ENCODE measurements around the gene IFNA1.
"Not testable (repeated sequence)": the region's sequence is repeated elsewhere in the genome, so short reads cannot be mapped to it uniquely, and the experiment has no call there.

Gene IFNA1

GRCh38 chr9:21413624-21414023, 26.6 kb upstream of the IFNA1 start:
- H3K36me3 ChIP-seq (ENCODE audit: control insufficient read depth in 2 of 2, insufficient read depth in 2 of 2, low read length in 2 of 2) = no peaks in the 10 kb centered on the region
- no peak overlapping the region for H3K9ac ChIP-seq (ENCODE audit: low read length in 2 of 2)
- no peak overlapping the region for H3K27ac ChIP-seq (ENCODE audit: low read length)
- peaks cover 0 to 2% of the 10 kb centered on the region in 2 donors for H3K27me3 ChIP-seq (ENCODE audit: control insufficient read depth in 1 of 2, insufficient read depth in 2 of 2, low read length in 2 of 2)
- no peak overlapping the region for H3K4me3 ChIP-seq (ENCODE audit: low read length in 2 of 2)
- no peaks in the 10 kb centered on the region for H3K9me3 ChIP-seq (ENCODE audit: control insufficient read depth in 2 of 2, low read length in 2 of 2)
- no peaks in the 10 kb centered on the region for H3K4me1 ChIP-seq (ENCODE audit: control insufficient read depth, insufficient read depth, low read length)

- Histone ChIP-seq H3K9ac (ENCODE audit: low read length in 2 of 2) (no peak overlapping the region), H3K4me1 (ENCODE audit: control insufficient read depth, insufficient read depth, low read length) (no peaks in the 10 kb centered on the region), H3K36me3 (ENCODE audit: control insufficient read depth in 2 of 2, insufficient read depth in 2 of 2, low read length in 2 of 2) (no peaks in the 10 kb centered on the region), H3K9me3 (ENCODE audit: control insufficient read depth in 2 of 2, low read length in 2 of 2) (no peaks in the 10 kb centered on the region), H3K27me3 (ENCODE audit: control insufficient read depth in 1 of 2, insufficient read depth in 2 of 2, low read length in 2 of 2) (peaks cover 0 to 2% of the 10 kb centered on the region in 2 donors), H3K4me3 (ENCODE audit: low read length in 2 of 2) (no peak overlapping the region), H3K27ac (ENCODE audit: low read length) (no peak overlapping the region)
These were observed 25.9 kb upstream of the IFNA1 start for GRCh38 chr9:21414220-21414940.

- Histone ChIP-seq H3K4me3 (ENCODE audit: low read length in 2 of 2) (no peak overlapping the region), H3K36me3 (ENCODE audit: control insufficient read depth in 2 of 2, insufficient read depth in 2 of 2, low read length in 2 of 2) (no peaks in the 10 kb centered on the region), H3K9ac (ENCODE audit: low read length in 2 of 2) (no peak overlapping the region), H3K27ac (ENCODE audit: low read length) (no peak overlapping the region), H3K9me3 (ENCODE audit: control insufficient read depth in 2 of 2, low read length in 2 of 2) (no peaks in the 10 kb centered on the region), H3K4me1 (ENCODE audit: control insufficient read depth, insufficient read depth, low read length) (no peaks in the 10 kb centered on the region), H3K27me3 (ENCODE audit: control insufficient read depth in 1 of 2, insufficient read depth in 2 of 2, low read length in 2 of 2) (peaks cover 0 to 2% of the 10 kb centered on the region in 2 donors)
These were observed 24.6 kb upstream of the IFNA1 start for GRCh38 chr9:21415493-21416267.

GRCh38 chr9:21428235-21428634, 12.0 kb upstream of the IFNA1 start:
- no peak overlapping the region for H3K4me3 ChIP-seq (ENCODE audit: low read length in 2 of 2)
- H3K4me1 ChIP-seq (ENCODE audit: control insufficient read depth, insufficient read depth, low read length) = no peaks in the 10 kb centered on the region

GRCh38 chr9:21429191-21429590, 11.0 kb upstream of the IFNA1 start:
- Histone ChIP-seq H3K4me1 (ENCODE audit: control insufficient read depth, insufficient read depth, low read length) (no peaks in the 10 kb centered on the region), H3K27ac (ENCODE audit: low read length) (no peak overlapping the region), H3K9me3 (ENCODE audit: control insufficient read depth in 2 of 2, low read length in 2 of 2) (no peaks in the 10 kb centered on the region), H3K27me3 (ENCODE audit: control insufficient read depth in 1 of 2, insufficient read depth in 2 of 2, low read length in 2 of 2) (no peaks in the 10 kb centered on the region), H3K9ac (ENCODE audit: low read length in 2 of 2) (no peak overlapping the region), H3K4me3 (ENCODE audit: low read length in 2 of 2) (no peak overlapping the region), H3K36me3 (ENCODE audit: control insufficient read depth in 2 of 2, insufficient read depth in 2 of 2, low read length in 2 of 2) (no peaks in the 10 kb centered on the region)

More at GRCh38 chr9:21428235-21428634, 12.0 kb upstream of the IFNA1 start:
- Histone ChIP-seq H3K36me3 (ENCODE audit: control insufficient read depth in 2 of 2, insufficient read depth in 2 of 2, low read length in 2 of 2) (no peaks in the 10 kb centered on the region), H3K27me3 (ENCODE audit: control insufficient read depth in 1 of 2, insufficient read depth in 2 of 2, low read length in 2 of 2) (no peaks in the 10 kb centered on the region), H3K27ac (ENCODE audit: low read length) (no peak overlapping the region), H3K9ac (ENCODE audit: low read length in 2 of 2) (no peak overlapping the region), H3K9me3 (ENCODE audit: control insufficient read depth in 2 of 2, low read length in 2 of 2) (no peaks in the 10 kb centered on the region)

- Histone ChIP-seq H3K4me3 (ENCODE audit: low read length in 2 of 2) (no peak overlapping the region), H3K27me3 (ENCODE audit: control insufficient read depth in 1 of 2, insufficient read depth in 2 of 2, low read length in 2 of 2) (peaks cover under 1 to 2% of the 10 kb centered on the region in 2 donors), H3K4me1 (ENCODE audit: control insufficient read depth, insufficient read depth, low read length) (no peaks in the 10 kb centered on the region), H3K9ac (ENCODE audit: low read length in 2 of 2) (no peak overlapping the region), H3K9me3 (ENCODE audit: control insufficient read depth in 2 of 2, low read length in 2 of 2) (no peaks in the 10 kb centered on the region), H3K36me3 (ENCODE audit: control insufficient read depth in 2 of 2, insufficient read depth in 2 of 2, low read length in 2 of 2) (no peaks in the 10 kb centered on the region), H3K27ac (ENCODE audit: low read length) (no peak overlapping the region)
These were observed 7.4 kb upstream of the IFNA1 start for GRCh38 chr9:21432672-21433425.

GRCh38 chr9:21434202-21435014, 5.8 kb upstream of the IFNA1 start:
- H3K36me3 ChIP-seq (ENCODE audit: control insufficient read depth in 2 of 2, insufficient read depth in 2 of 2, low read length in 2 of 2) = no peaks in the 10 kb centered on the region

GRCh38 chr9:21435015-21435383, 5.2 kb upstream of the IFNA1 start:
- H3K27me3 ChIP-seq (ENCODE audit: control insufficient read depth in 1 of 2, insufficient read depth in 2 of 2, low read length in 2 of 2); H3K36me3 ChIP-seq (ENCODE audit: control insufficient read depth in 2 of 2, insufficient read depth in 2 of 2, low read length in 2 of 2); H3K4me3 ChIP-seq (ENCODE audit: low read length in 2 of 2); H3K27ac ChIP-seq (ENCODE audit: low read length); H3K9ac ChIP-seq (ENCODE audit: low read length in 2 of 2); H3K9me3 ChIP-seq (ENCODE audit: control insufficient read depth in 2 of 2, low read length in 2 of 2); H3K4me1 ChIP-seq (ENCODE audit: control insufficient read depth, insufficient read depth, low read length): not testable (repeated sequence)

More at GRCh38 chr9:21434202-21435014, 5.8 kb upstream of the IFNA1 start:
- no peaks in the 10 kb centered on the region for H3K9me3 ChIP-seq (ENCODE audit: control insufficient read depth in 2 of 2, low read length in 2 of 2)
- H3K4me3 ChIP-seq (ENCODE audit: low read length in 2 of 2) = no peak overlapping the region
- H3K27me3 ChIP-seq (ENCODE audit: control insufficient read depth in 1 of 2, insufficient read depth in 2 of 2, low read length in 2 of 2) = peaks cover 2 to 6% of the 10 kb centered on the region in 2 donors
- no peak overlapping the region for H3K27ac ChIP-seq (ENCODE audit: low read length)
- no peak overlapping the region for H3K9ac ChIP-seq (ENCODE audit: low read length in 2 of 2)
- H3K4me1 ChIP-seq (ENCODE audit: control insufficient read depth, insufficient read depth, low read length) = no peaks in the 10 kb centered on the region

- H3K4me3 ChIP-seq (ENCODE audit: low read length in 2 of 2) = no peak overlapping the region
These were observed 3.8 kb downstream of the IFNA1 start for GRCh38 chr9:21443849-21444625.

More at GRCh38 chr9:21443849-21444625, 3.8 kb downstream of the IFNA1 start:
- Histone ChIP-seq H3K9ac (ENCODE audit: low read length in 2 of 2) (no peak overlapping the region), H3K4me1 (ENCODE audit: control insufficient read depth, insufficient read depth, low read length) (no peaks in the 10 kb centered on the region), H3K36me3 (ENCODE audit: control insufficient read depth in 2 of 2, insufficient read depth in 2 of 2, low read length in 2 of 2) (no peaks in the 10 kb centered on the region), H3K9me3 (ENCODE audit: control insufficient read depth in 2 of 2, low read length in 2 of 2) (no peaks in the 10 kb centered on the region), H3K27ac (ENCODE audit: low read length) (no peak overlapping the region), H3K27me3 (ENCODE audit: control insufficient read depth in 1 of 2, insufficient read depth in 2 of 2, low read length in 2 of 2) (no peaks in the 10 kb centered on the region)
